CD4-positive, alpha-beta T cell treated with Interleukin-6 at 100 ng/mL for 8 hours (primary cell): ENCODE results near the gene ZSCAN5A.
"Not testable (repeated sequence)": the region's sequence is repeated elsewhere in the genome, so short reads cannot be mapped to it uniquely, and the experiment has no call there.

Experiments used
- DNase-seq: peaks from one replicate; pipeline ENCODE4 v3.0.0-alpha.2; 2020; ENCODE audit warnings: mixed read lengths, low spot score

ZSCAN5A gene

DNA sequence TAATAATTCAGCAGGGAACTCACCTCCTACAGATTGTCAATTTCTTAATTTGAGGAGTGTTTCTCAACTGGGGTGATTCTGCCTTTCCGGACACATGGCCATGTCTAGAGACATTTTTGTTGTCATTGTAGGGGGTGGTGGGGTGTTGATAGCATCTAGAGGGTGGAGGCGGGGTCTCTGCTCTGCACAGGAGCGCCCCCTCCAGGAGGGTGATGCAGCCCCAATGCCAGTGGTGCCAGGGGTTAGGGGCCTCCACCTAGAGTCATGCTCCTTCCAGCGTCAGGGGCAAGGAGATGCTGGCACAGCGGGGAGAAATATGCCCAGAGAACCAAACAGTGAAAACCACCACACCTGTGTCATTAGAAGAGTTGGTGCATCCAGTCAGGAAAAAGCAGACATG lies 107.1 kb downstream of the ZSCAN5A start:
- DNase-seq: not testable (repeated sequence)

DNA sequence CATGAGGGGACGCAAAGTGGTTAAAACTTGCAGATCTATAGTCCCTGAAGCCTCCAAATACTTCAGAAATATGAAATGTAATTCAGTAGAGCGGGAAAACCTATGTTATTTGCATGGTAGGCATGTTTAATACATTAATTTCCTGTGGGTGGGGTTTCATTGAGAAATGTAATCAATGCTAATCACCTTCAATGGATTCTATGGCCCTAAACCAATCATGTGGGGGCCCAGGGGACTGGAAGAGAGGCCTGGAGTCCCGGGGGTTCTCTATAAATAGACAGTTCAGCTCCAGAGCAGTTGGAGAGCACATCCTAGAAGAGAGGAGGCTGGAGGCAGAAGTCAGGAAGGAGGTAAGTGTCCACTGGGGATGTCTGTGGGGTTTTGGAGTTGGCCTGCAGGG lies 112.7 kb downstream of the ZSCAN5A start, which contains the start of gene ZSCAN5C:
ZSCAN5C (plus strand) TSS at position 301 of the 400 bp plus-strand sequence. CDS start 3,641 bp downstream, outside the sequence.
- no peak for DNase-seq

DNA sequence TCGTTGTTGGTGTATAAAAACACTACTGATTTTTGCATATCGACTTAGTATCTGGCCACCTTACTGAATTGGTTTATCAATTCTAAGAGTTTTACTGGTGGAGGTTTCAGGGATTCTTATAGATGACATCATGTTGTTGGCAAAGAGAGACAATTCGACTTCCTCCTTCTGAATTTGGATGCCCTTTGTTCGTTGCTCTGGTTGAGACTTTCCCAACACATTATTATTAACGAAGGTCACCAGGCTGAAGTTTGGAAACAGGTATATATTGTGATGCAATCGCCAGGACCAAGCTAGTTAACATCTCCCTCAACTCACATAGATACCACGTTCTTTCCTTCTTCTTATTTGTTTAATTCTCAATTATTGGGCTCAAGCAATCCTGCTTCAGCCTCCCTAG lies 115.0 kb downstream of the ZSCAN5A start:
- DNase-seq: no peak

DNA sequence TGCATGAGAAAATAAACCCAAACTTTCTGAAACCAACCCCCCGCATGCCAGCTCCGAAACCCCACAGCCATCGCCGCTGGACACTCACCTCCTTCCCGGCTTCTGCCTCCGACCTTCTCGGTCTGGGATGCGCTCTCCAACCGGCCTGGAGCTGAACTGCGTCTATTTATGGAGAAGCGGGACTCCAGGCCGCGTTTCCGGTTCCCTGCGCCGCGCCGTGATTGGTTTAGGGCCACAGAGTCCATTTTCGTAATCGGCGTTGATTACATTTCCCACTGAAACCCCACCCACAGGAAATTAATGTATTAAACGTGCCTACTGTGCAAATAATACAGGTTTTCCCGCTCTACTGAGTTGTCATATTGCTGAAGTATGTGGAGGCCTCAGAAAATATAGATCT lies 117.0 kb downstream of the ZSCAN5A start, which contains the start of gene ZSCAN5B:
ZSCAN5B (minus strand) TSS at position 138 of the 400 bp plus-strand sequence. CDS start 4,731 bp downstream, outside the sequence.
- DNase-seq: not testable (repeated sequence)

DNA sequence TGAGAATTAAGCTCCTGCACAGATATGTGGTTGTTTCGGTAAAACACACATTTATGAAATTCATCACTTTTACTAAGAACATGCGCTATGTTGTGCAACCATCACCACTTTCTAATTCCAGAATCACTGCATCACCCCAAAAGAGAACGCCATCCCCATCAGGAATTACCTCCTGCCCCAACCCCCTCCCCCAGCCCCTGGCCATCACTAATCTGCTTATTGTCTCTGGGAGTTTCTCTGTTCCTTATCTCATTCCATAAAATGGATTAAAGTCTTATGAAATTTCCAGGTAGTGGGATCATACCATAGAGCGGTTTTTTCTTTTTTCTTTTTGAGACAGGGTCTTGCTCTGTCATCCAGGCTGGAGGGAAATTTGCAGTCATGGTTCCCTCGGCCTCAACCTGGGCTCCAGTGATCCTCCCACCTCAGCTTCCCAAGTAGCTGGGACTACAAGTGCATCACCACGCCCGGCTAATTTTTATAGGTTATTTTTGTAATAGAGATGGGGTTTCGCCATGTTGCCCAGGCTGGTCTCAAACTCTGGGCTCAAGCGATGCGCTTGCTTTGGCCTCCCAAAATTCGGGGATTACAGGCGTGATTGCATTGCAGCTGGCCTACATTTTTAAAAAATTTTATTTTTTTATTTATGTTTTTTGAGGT lies 120.5 kb downstream of the ZSCAN5A start:
- no peak for DNase-seq

DNA sequence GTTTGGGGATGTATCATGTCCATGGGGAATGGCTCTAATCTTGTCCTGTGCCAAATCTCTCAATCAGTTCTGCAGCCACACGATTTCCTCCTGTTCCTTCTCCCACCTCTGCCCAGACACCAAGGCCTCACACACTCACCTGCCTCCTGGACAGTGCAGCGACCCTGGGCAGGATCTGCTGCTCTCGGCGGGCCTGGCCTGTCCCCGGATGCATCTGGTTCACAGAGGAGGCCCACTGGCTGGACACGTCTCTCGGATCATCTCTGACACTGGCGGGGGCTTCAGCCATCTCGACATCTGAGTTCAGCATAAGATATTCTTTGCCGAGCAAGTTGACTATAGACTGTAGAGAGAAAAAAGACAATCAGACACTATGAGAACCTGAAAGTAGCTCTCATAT lies 122.9 kb downstream of the ZSCAN5A start:
- no peak for DNase-seq

DNA sequence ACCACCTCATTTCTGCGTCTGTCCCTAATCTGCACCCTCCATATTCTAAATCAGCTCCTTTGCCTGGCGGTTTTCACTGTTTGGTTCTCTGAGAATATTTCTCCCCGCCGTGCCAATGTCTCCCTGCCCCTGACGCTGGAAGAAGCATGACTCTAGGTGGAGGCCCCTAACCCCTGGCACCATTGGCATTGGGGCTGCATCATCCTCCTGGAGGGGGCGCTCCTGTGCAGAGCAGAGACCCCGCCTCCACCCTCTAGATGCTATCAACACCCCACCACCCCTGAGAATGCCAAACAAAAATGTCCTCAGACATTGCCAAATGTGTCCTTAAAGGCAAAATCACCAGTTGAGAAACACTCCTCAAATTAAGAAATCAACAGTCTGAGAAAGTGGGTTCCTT lies 123.5 kb downstream of the ZSCAN5A start:
- DNase-seq: no peak

DNA sequence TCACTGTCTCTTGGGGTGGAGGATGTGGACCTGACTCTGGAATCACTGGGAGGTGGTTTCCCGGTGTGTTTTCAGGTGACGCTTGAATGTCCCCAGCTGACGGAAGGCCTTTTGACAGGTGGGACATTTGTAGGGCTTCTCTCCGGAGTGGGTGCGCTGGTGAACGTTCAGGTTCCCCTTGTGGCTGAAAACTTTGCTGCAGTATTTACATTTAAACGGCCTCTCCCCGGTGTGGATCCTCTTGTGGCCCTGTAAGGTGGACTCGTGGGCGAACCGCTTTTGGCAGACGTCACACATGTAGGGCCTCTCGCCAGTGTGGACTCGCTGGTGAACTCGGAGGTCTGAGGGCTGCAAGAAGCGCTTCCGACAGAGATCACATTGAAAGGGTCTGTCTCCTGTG lies 124.9 kb downstream of the ZSCAN5A start:
- no peak for DNase-seq

DNA sequence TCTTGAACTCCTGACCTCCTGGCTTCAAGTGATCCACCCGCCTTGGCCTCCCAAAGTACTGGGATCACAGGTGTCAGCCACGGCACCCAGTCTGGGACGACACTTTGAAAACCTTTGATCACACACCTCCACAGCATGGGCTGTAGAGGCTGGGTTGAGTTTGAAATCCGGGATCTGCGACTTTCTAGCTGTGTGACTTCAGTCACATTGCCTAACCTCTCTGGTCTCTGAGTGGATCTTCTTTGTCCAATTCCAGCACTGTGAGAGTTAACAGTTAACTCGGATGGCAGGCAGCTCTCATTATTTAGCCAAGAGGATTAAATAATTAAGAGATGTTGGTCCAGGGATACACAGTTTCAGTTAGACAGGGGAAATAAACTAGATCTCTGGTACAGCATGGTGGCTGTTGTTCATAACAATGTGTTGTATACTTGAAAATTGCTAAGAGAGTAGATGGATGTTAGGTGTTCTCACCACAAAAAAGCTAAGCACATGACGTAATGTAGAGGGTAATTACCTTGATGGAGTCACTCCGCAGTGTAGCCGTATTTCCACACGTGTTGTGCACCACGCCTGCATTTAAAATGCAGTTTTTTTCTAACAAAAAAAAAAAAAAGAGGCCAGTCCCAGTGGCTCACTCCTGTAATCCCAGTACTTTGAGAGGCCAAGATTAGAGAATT lies 136.9 kb downstream of the ZSCAN5A start:
- DNase-seq: no peak

DNA sequence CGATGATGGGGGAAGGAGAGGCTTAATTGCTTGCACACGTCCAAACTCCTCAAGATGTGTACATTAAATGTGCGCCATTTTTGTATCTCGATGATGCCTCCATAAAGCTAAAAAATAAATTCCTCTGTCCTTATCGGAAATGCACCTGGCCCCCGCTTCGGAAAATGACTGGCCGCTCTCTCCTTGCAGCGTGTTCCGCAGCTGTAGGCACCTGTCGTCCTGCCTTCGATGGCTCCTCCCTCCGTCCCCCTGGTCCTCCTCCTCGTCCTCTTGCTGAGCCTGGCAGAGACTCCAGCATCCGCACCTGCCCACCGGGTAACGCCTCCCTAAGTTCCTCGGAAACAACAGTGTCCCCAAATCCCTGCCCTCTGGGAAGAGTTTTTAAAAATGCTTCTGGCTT lies 137.8 kb downstream of the ZSCAN5A start:
- no peak for DNase-seq

DNA sequence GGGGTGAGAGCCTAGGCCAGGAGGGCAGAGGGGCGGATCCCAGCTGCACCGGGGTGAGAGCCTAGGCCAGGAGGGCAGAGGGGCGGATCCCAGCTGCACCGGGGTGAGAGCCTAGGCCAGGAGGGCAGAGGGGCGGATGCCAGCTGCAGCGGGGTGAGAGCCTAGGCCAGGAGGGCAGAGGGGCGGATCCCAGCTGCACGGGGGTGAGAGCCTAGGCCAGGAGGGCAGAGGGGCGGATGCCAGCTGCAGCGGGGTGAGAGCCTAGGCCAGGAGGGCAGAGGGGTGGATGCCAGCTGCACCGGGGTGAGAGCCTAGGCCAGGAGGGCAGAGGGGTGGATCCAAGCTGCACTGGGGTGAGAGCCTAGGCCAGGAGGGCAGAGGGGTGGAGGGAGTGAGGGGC lies 138.3 kb downstream of the ZSCAN5A start:
- DNase-seq: not testable (repeated sequence)

DNA sequence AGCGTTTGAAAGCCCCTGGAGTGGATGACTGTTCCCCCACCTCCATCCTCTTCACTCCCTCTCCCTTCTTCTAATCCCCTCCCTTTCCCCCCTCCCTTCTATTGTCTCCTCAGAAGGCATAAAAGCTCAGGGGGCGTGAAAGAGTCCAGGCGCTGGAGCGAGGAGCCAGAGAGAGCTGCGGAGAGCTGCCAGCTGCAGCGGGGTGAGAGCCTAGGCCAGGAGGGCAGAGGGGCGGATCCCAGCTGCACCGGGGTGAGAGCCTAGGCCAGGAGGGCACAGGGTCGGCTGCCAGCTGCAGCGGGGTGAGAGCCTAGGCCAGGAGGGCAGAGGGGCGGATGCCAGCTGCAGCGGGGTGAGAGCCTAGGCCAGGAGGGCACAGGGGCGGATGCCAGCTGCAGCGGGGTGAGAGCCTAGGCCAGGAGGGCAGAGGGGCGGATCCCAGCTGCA lies 138.8 kb downstream of the ZSCAN5A start, which contains the start of gene GALP:
GALP (plus strand) TSS at position 148 of the 447 bp plus-strand sequence. CDS start 1,101 bp downstream, outside the sequence.
- DNase-seq: not testable (repeated sequence)

DNA sequence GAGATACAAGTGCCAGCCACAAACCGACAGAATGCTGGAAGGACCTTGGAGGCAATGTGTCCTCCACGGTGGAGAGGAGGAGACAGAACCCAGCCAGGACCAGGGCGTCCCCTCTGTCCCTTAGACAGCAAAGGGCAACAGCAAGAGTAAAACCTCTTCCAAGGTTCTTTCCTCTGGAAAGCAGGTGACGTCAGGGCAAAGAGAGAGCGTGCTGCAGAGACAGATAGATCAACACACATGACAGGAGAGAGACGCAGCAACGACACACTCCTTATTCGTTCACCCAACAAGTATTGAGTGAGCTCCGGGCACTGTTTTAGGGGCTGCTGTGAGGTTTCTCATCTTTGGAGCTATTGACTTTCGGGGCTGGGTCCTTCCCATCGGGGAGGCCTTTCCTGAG lies 140.1 kb downstream of the ZSCAN5A start:
- DNase-seq: no peak

DNA sequence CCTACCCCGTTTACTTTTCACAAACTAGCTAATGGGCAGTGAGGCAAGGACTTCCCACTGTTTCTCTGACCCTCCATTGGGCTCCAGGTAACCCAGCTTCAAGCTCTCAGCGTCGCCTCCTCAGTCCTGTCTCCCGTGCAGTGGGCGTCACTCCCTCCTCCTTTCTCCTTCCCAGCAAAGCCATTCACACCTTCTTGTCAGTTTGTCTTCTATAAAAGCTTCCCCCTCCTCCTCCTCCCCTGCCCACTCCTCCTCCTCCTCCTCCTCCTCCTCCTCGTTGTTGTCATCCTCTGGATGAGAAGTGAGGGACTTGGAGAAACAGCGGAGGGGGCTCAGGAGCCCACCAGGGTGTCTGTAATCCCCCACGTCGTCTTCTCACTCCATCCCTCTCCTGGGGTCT lies 140.6 kb downstream of the ZSCAN5A start:
- no peak for DNase-seq
